SU-DHL-6 (cell line): ENCODE results near the gene TIGIT.

Source experiments
- H2AFZ ChIP-seq: fragments of 200-600 bp; sonication (generic); 2 replicates; pipeline ENCODE4 v1.6.1; 2014; ENCODE audit warnings: low read depth, mild to moderate bottlenecking, moderate library complexity, mixed read lengths, antibody characterized with exemption, low read length; ENCODE audit not compliant: severe bottlenecking
- H3F3A ChIP-seq: fragments of 200-600 bp; shearing (Covaris generic); 2 replicates; pipeline ENCODE4 v1.6.0; 2016; ENCODE audit warnings: antibody characterized with exemption, mild to moderate bottlenecking; ENCODE audit not compliant: insufficient read depth
- H3K27ac ChIP-seq: fragments of 200-600 bp; sonication (generic); 2 replicates; pipeline ENCODE4 v1.5.1; 2016; ENCODE audit warnings: low read depth, mild to moderate bottlenecking, low read length, moderate library complexity, mixed read lengths
- H3K27me3 ChIP-seq: fragments of 200-600 bp; sonication (generic), shearing (Covaris generic); 2 replicates; pipeline ENCODE4 v1.6.0; 2014; ENCODE audit warnings: mild to moderate bottlenecking, low read length
- H3K36me3 ChIP-seq: fragments of 200-600 bp; sonication (generic); 2 replicates; pipeline ENCODE4 v1.6.1; 2014; ENCODE audit warnings: mild to moderate bottlenecking, low read length, mixed read lengths
- H3K4me2 ChIP-seq: fragments of 300-600, 200-600 bp; shearing (Covaris generic), sonication (generic); 2 replicates; pipeline ENCODE4 v1.6.0; 2014; ENCODE audit warnings: low read length, low read depth, mild to moderate bottlenecking; ENCODE audit not compliant: poor library complexity, severe bottlenecking
- H3K4me3 ChIP-seq: fragments of 200-600 bp; sonication (generic); 2 replicates; pipeline ENCODE4 v1.5.1; 2014; ENCODE audit warnings: antibody characterized with exemption, low read length, mild to moderate bottlenecking, mixed read lengths; ENCODE audit not compliant: insufficient read depth, poor library complexity, severe bottlenecking
- H3K79me2 ChIP-seq: fragments of 200-600 bp; sonication (generic); 2 replicates; pipeline ENCODE4 v1.6.1; 2014; ENCODE audit warnings: mild to moderate bottlenecking, low read length, moderate library complexity; ENCODE audit not compliant: insufficient read depth
- H3K9ac ChIP-seq: fragments of 200-600 bp; sonication (generic); 2 replicates; pipeline ENCODE4 v1.7.0; 2014; ENCODE audit warnings: mild to moderate bottlenecking, low read length
- H3K9me2 ChIP-seq: fragments of 200-600 bp; sonication (generic); replicated peaks from 2 replicates; pipeline ENCODE4 v1.6.1; 2014; ENCODE audit warnings: low read length; ENCODE audit not compliant: insufficient read depth
- H3K9me3 ChIP-seq: fragments of 200-600 bp; sonication (generic); 2 replicates; pipeline ENCODE4 v1.6.1; 2014; ENCODE audit warnings: low read length, mixed read lengths; ENCODE audit not compliant: insufficient read depth
- H4K20me1 ChIP-seq: fragments of 200-600 bp; sonication (generic); 2 replicates; pipeline ENCODE4 v1.6.1; 2014; ENCODE audit warnings: low read depth, mild to moderate bottlenecking, antibody characterized with exemption, low read length, moderate library complexity, mixed read lengths
- EZH2phosphoT487 ChIP-seq: fragments of 200-600 bp; sonication (generic), shearing (Covaris generic); conservative IDR thresholded peaks from 2 replicates; pipeline ENCODE4 v1.6.1; 2018; ENCODE audit warnings: mild to moderate bottlenecking, antibody characterized with exemption, low read length, moderate library complexity, mixed read lengths
- TF ChIP-seq, protein P1 (sequence below): fragments of 200-600 bp; sonication (generic); IDR thresholded peaks from one replicate; pipeline ENCODE4 v1.5.1; 2017; ENCODE audit warnings: antibody characterized with exemption, mild to moderate bottlenecking, low read length, moderate library complexity; ENCODE audit not compliant: insufficient read depth, poor library complexity, severe bottlenecking

The TIGIT gene

GRCh38 chr3:114344492-114344891, 50.7 kb downstream of the TIGIT start:
- no peak overlapping the region for H3K9ac ChIP-seq

DNA sequence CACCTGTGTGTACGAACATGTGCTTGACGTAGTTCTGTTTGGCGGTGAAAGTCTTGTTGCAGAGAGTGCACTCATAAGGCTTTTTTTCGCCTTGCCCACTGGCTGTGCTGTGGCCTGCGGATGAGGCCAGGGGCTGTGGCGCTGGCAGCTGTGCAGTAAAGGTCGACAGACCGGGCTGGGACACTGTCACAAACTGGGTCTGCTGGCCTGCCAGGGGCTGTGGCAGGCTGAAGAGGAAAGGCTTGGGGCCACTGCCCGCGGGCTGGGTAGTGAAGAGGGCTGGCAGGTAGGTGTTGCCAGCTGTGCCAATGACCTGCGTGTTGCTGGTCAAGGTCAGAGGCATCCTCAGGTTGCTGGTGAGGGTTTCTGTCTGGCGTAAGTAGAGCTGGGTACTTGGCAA, 56.4 kb downstream of the TIGIT start:
- no peak overlapping the region for H3K27ac ChIP-seq
- no peak overlapping the region for H2AFZ ChIP-seq
- H3F3A ChIP-seq, result no peaks in the 10 kb centered on the region
- H3K4me2 ChIP-seq, result no peak overlapping the region
- no peaks in the 10 kb centered on the region for H3K9me2 ChIP-seq
- H3K79me2 ChIP-seq, result no peaks in the 10 kb centered on the region
- H4K20me1 ChIP-seq, result no peaks in the 10 kb centered on the region
- H3K27me3 ChIP-seq, result no peaks in the 10 kb centered on the region
- H3K4me3 ChIP-seq, result no peak overlapping the region
- no peaks in the 10 kb centered on the region for H3K9me3 ChIP-seq
- no peak overlapping the region for H3K9ac ChIP-seq
- no peak for TF ChIP-seq EZH2phosphoT487
- TF ChIP-seq, protein P1, sequence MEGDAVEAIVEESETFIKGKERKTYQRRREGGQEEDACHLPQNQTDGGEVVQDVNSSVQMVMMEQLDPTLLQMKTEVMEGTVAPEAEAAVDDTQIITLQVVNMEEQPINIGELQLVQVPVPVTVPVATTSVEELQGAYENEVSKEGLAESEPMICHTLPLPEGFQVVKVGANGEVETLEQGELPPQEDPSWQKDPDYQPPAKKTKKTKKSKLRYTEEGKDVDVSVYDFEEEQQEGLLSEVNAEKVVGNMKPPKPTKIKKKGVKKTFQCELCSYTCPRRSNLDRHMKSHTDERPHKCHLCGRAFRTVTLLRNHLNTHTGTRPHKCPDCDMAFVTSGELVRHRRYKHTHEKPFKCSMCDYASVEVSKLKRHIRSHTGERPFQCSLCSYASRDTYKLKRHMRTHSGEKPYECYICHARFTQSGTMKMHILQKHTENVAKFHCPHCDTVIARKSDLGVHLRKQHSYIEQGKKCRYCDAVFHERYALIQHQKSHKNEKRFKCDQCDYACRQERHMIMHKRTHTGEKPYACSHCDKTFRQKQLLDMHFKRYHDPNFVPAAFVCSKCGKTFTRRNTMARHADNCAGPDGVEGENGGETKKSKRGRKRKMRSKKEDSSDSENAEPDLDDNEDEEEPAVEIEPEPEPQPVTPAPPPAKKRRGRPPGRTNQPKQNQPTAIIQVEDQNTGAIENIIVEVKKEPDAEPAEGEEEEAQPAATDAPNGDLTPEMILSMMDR, result no peak
- no peaks in the 10 kb centered on the region for H3K36me3 ChIP-seq

More at GRCh38 chr3:114344492-114344891, 50.7 kb downstream of the TIGIT start:
- TF ChIP-seq, protein P1, result no peak
- TF ChIP-seq EZH2phosphoT487, result no peak
- no peaks in the 10 kb centered on the region for H3K9me2 ChIP-seq
- H2AFZ ChIP-seq, result no peak overlapping the region
- no peaks in the 10 kb centered on the region for H3K36me3 ChIP-seq
- H3K4me3 ChIP-seq, result no peak overlapping the region
- H3K9me3 ChIP-seq, result no peaks in the 10 kb centered on the region
- H4K20me1 ChIP-seq, result no peaks in the 10 kb centered on the region
- H3K79me2 ChIP-seq, result no peaks in the 10 kb centered on the region
- no peak overlapping the region for H3K27ac ChIP-seq
- H3F3A ChIP-seq, result no peaks in the 10 kb centered on the region
- H3K4me2 ChIP-seq, result no peak overlapping the region
- H3K27me3 ChIP-seq, result no peaks in the 10 kb centered on the region

GRCh38 chr3:114350690-114351089, 56.9 kb downstream of the TIGIT start:
- Histone ChIP-seq H3K27me3 (no peaks in the 10 kb centered on the region), H4K20me1 (no peaks in the 10 kb centered on the region), H3K27ac (no peak overlapping the region), H2AFZ (no peak overlapping the region), H3K9me3 (no peaks in the 10 kb centered on the region), H3K9me2 (no peaks in the 10 kb centered on the region), H3F3A (no peaks in the 10 kb centered on the region), H3K36me3 (no peaks in the 10 kb centered on the region), H3K4me2 (no peak overlapping the region), H3K4me3 (no peak overlapping the region), H3K79me2 (no peaks in the 10 kb centered on the region), H3K9ac (no peak overlapping the region)
- TF ChIP-seq, protein P1, result no peak
- TF ChIP-seq EZH2phosphoT487, result no peak
